Measurements from ENCODE around the gene GPX4. TPM values are rescaled to one million over a fixed set of nuclear protein-coding genes. Genes with fewer than 3 reads are reported as not detected.

Gene GPX4
- total RNA-seq, 1 experiment from 2014 or later: 355 TPM

GRCh38 chr19:1094655-1094977, 9.2 kb upstream of the GPX4 start:
- Mint-ChIP-seq H3K27ac (peak overlapping the region; percentile 61 to 87 (median 70); a peak in 3 of 7 replicates), H3K27me3 (ENCODE audit: low read depth) (no peaks in the 10 kb centered on the region), H3K36me3 (ENCODE audit: insufficient read depth in 1 of 3, low read depth in 3 of 3) (peaks cover 6 to 32% (median 28%) of the 10 kb centered on the region in 3 experiments; a peak in 6 of 7 replicates), H3K4me3 (peak overlapping the region; percentile 91 to 92), H3K4me1 (peaks cover 6 to 22% of the 10 kb centered on the region in 2 experiments), H3K9me3 (peaks cover 0 to 2% of the 10 kb centered on the region in 2 experiments; a peak in 1 of 5 replicates)
- Histone ChIP-seq H3K14ac (ENCODE audit: insufficient read depth, low read length) (peak overlapping the region; percentile 50; the same call in 1 of the 2 replicates), H4K5ac (ENCODE audit: insufficient read length, low read depth, low read length) (no peak overlapping the region), H3K18ac (ENCODE audit: insufficient read length, low read depth, low read length) (no peak overlapping the region), H4K8ac (replicated peaks; ENCODE audit: insufficient read length, low read depth, low read length) (no peak overlapping the region), H2BK120ac (ENCODE audit: low read depth, low read length, poor library complexity, severe bottlenecking) (no peak overlapping the region), H3T11ph (ENCODE audit: low read length) (no peak overlapping the region), H3K9me3 (ENCODE audit: control insufficient read depth, low read depth, low read length) (no peaks in the 10 kb centered on the region), H2BK12ac (ENCODE audit: insufficient read length, low read depth, low read length) (no peak overlapping the region), H3K4me1 (ENCODE audit: insufficient read depth, low read length) (no peaks in the 10 kb centered on the region; the same call in 1 of the 2 replicates), H2BK20ac (ENCODE audit: low read depth, low read length, poor library complexity, severe bottlenecking) (no peak overlapping the region), H3K56ac (ENCODE audit: insufficient read length, low read depth, low read length) (no peak overlapping the region), H3K4ac (ENCODE audit: low read depth, low read length) (no peak overlapping the region), H3K4me2 (ENCODE audit: insufficient read depth, insufficient read length, low read length) (peak overlapping the region; percentile 69), H3K79me2 (ENCODE audit: insufficient read depth, low read length) (peaks cover 12% of the 10 kb centered on the region; the same call in 1 of the 2 replicates), H2BK5ac (ENCODE audit: insufficient read length, low read length) (no peak overlapping the region), H3K79me1 (ENCODE audit: insufficient read depth, low read depth, low read length, poor library complexity, severe bottlenecking) (peaks cover 11% of the 10 kb centered on the region), H3K9ac (ENCODE audit: extremely low read depth, insufficient read length, low read length) (peak overlapping the region; percentile 90), H3K23me2 (ENCODE audit: insufficient read length, low read depth, low read length, poor library complexity, severe bottlenecking) (peaks cover 7% of the 10 kb centered on the region), H3K27ac (ENCODE audit: insufficient read length, low read depth, low read length) (no peak overlapping the region), H4K20me1 (ENCODE audit: control insufficient read depth, insufficient read depth, insufficient read length) (no peaks in the 10 kb centered on the region), H3K23ac (ENCODE audit: insufficient read length, low read depth, low read length) (no peak overlapping the region), H2AK5ac (ENCODE audit: insufficient read length, low read length) (no peak overlapping the region), H4K91ac (ENCODE audit: insufficient read length, low read depth, low read length) (no peak overlapping the region), H2BK15ac (ENCODE audit: low read depth, low read length) (no peak overlapping the region), H2AFZ (ENCODE audit: low read length) (no peak overlapping the region), H3K27me3 (ENCODE audit: insufficient read depth, low read length) (no peaks in the 10 kb centered on the region)
- TF ChIP-seq CTCF (conservative IDR thresholded peaks at IDR 0.05): no peak
- WGBS (ENCODE audit: extremely low coverage, insufficient read length, low lambda C conversion rate): no CpG with 5 or more reads among the region's 19 CpGs
- DNase-seq: no peak
